Measurements from ENCODE around the gene JAKMIP2. TPM values are rescaled to one million over a fixed set of nuclear protein-coding genes. Genes with fewer than 3 reads are reported as not detected.

JAKMIP2 gene
- total and polyA plus RNA-seq, 9 donors: 2.0 to 4.6 (median 2.3) TPM

- Histone ChIP-seq H3K27ac (ENCODE audit: low read length) (no peak overlapping the region), H3K27me3 (ENCODE audit: control insufficient read depth, insufficient read depth, low read length) (no peaks in the 10 kb centered on the region), H3K9me3 (replicated peaks; ENCODE audit: control insufficient read depth, low read depth, low read length) (no peaks in the 10 kb centered on the region), H3K4me3 (ENCODE audit: low read length) (no peak overlapping the region), H3K36me3 (ENCODE audit: control insufficient read depth, insufficient read depth, low read length) (no peaks in the 10 kb centered on the region), H3K4me1 (ENCODE audit: control insufficient read depth, insufficient read depth, low read length) (peaks cover 2% of the 10 kb centered on the region)
- WGBS (ENCODE audit: insufficient coverage): 88% methylated on average over 1 of the region's 2 CpGs
- DNase-seq: no peak
Measured at GRCh38 chr5:147626464-147626863, 156.1 kb downstream of the JAKMIP2 start.

DNA sequence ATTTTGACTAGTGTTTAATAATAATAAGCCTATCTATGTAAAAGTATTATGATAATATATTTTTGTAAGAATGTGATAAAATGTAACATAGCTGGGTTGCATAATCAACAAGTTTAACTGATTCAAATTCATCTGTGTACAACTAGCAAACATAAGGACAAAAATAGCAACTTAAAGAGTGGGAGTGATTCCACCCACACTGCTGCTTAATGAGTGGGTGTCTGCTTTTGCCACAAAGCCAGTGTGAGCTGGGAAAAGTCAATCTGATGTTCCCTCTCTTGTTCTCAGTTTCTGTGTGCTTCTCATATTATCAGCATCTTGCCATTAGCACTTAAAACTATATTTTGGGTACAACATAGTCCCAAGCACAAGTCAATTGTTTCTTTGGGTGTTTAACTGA is 161.5 kb downstream of the JAKMIP2 start:
- H3K27me3 ChIP-seq (ENCODE audit: control insufficient read depth, insufficient read depth, low read length): no peaks in the 10 kb centered on the region
- H3K27ac ChIP-seq (ENCODE audit: low read length): no peak overlapping the region
- H3K4me1 ChIP-seq (ENCODE audit: control insufficient read depth, insufficient read depth, low read length): no peaks in the 10 kb centered on the region
- no peak overlapping the region for H3K4me3 ChIP-seq (ENCODE audit: low read length)
- no peak for DNase-seq
- H3K36me3 ChIP-seq (ENCODE audit: control insufficient read depth, insufficient read depth, low read length): no peaks in the 10 kb centered on the region
- H3K9me3 ChIP-seq (replicated peaks; ENCODE audit: control insufficient read depth, low read depth, low read length): no peaks in the 10 kb centered on the region

- H3K36me3 ChIP-seq (ENCODE audit: control insufficient read depth, insufficient read depth, low read length): no peaks in the 10 kb centered on the region
- no peak overlapping the region for H3K4me3 ChIP-seq (ENCODE audit: low read length)
- no peaks in the 10 kb centered on the region for H3K4me1 ChIP-seq (ENCODE audit: control insufficient read depth, insufficient read depth, low read length)
- WGBS (ENCODE audit: insufficient coverage): no CpG with 5 or more reads among the region's 2 CpGs
- no peak overlapping the region for H3K27ac ChIP-seq (ENCODE audit: low read length)
- H3K27me3 ChIP-seq (ENCODE audit: control insufficient read depth, insufficient read depth, low read length): no peaks in the 10 kb centered on the region
- no peaks in the 10 kb centered on the region for H3K9me3 ChIP-seq (replicated peaks; ENCODE audit: control insufficient read depth, low read depth, low read length)
- no peak for DNase-seq
Measured at GRCh38 chr5:147619281-147619878, 163.1 kb downstream of the JAKMIP2 start.

DNA sequence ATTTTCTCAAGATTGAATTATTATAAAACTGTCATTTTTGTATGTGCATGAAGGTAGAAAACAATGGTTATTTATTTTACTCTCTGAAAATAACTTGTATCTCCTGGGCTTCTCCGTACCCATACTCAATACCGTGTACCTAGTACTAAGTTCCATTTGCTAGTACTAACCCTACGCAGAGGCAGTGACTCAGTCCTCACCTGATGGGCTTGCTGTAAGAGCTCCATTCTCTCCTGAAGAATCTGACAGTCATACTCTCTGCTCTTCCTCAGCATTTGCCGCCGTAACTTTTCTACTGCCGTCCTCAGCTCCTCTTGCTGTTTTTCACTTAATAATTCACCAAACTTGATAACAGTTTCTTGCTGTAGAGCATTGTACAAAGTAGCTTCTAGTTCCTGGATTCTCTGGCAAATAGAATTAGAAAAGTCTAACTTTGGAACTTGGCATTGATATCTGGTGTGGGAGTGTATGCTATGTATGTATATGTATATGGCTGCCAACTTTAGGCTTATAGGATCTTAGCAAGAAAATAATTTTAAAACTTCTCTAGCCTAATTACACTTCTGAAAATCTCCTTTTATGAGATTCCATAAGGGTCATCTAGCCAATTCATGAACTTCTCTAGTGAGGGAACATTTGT is 164.7 kb downstream of the JAKMIP2 start:
- 95% methylated on average over 3 of the region's 6 CpGs for WGBS (ENCODE audit: insufficient coverage)
- H3K27me3 ChIP-seq (ENCODE audit: control insufficient read depth, insufficient read depth, low read length): no peaks in the 10 kb centered on the region
- H3K4me3 ChIP-seq (ENCODE audit: low read length): no peak overlapping the region
- no peaks in the 10 kb centered on the region for H3K4me1 ChIP-seq (ENCODE audit: control insufficient read depth, insufficient read depth, low read length)
- H3K27ac ChIP-seq (ENCODE audit: low read length): no peak overlapping the region
- H3K36me3 ChIP-seq (ENCODE audit: control insufficient read depth, insufficient read depth, low read length): no peaks in the 10 kb centered on the region
- DNase-seq: peak; percentile 24
- H3K9me3 ChIP-seq (replicated peaks; ENCODE audit: control insufficient read depth, low read depth, low read length): no peaks in the 10 kb centered on the region

- H3K9me3 ChIP-seq (replicated peaks; ENCODE audit: control insufficient read depth, low read depth, low read length): no peaks in the 10 kb centered on the region
- DNase-seq: no peak
- 83% methylated on average over 1 of the region's 4 CpGs for WGBS (ENCODE audit: insufficient coverage)
- no peak overlapping the region for H3K27ac ChIP-seq (ENCODE audit: low read length)
- H3K36me3 ChIP-seq (ENCODE audit: control insufficient read depth, insufficient read depth, low read length): no peaks in the 10 kb centered on the region
- no peaks in the 10 kb centered on the region for H3K27me3 ChIP-seq (ENCODE audit: control insufficient read depth, insufficient read depth, low read length)
- H3K4me3 ChIP-seq (ENCODE audit: low read length): no peak overlapping the region
- no peaks in the 10 kb centered on the region for H3K4me1 ChIP-seq (ENCODE audit: control insufficient read depth, insufficient read depth, low read length)
Measured at GRCh38 chr5:147617191-147617606, 165.3 kb downstream of the JAKMIP2 start.

DNA sequence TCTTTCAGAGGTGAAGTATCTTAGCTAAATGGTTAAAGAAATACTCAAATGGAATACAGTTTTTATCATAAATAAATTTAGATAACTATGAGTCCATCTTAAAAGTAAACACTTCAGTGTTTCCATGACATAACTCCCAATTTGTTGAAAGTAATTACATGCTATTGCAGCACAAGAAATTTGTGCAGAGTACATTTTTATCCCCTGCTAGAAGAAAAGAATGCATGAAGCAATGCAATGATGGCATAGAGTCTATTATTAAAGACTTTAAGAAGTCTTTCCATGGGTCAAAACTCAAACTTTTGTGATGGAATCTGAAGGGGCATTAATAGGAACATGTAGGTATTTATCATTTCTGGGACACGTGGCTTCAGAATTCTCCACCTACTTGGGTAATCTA is 166.1 kb downstream of the JAKMIP2 start:
- DNase-seq: no peak
- Histone ChIP-seq H3K27me3 (ENCODE audit: control insufficient read depth, insufficient read depth, low read length) (no peaks in the 10 kb centered on the region), H3K27ac (ENCODE audit: low read length) (no peak overlapping the region), H3K36me3 (ENCODE audit: control insufficient read depth, insufficient read depth, low read length) (no peaks in the 10 kb centered on the region), H3K4me1 (ENCODE audit: control insufficient read depth, insufficient read depth, low read length) (no peaks in the 10 kb centered on the region), H3K4me3 (ENCODE audit: low read length) (no peak overlapping the region), H3K9me3 (replicated peaks; ENCODE audit: control insufficient read depth, low read depth, low read length) (no peaks in the 10 kb centered on the region)
- no CpG with 5 or more reads among the region's 1 CpG for WGBS (ENCODE audit: insufficient coverage)

- H3K27ac ChIP-seq (ENCODE audit: low read length): no peak overlapping the region
- H3K4me3 ChIP-seq (ENCODE audit: low read length): no peak overlapping the region
- WGBS (ENCODE audit: insufficient coverage): no CpG with 5 or more reads among the region's 1 CpG
- H3K9me3 ChIP-seq (replicated peaks; ENCODE audit: control insufficient read depth, low read depth, low read length): no peaks in the 10 kb centered on the region
- H3K27me3 ChIP-seq (ENCODE audit: control insufficient read depth, insufficient read depth, low read length): no peaks in the 10 kb centered on the region
- no peaks in the 10 kb centered on the region for H3K36me3 ChIP-seq (ENCODE audit: control insufficient read depth, insufficient read depth, low read length)
- H3K4me1 ChIP-seq (ENCODE audit: control insufficient read depth, insufficient read depth, low read length): no peaks in the 10 kb centered on the region
- no peak for DNase-seq
Measured at GRCh38 chr5:147613359-147613758, 169.2 kb downstream of the JAKMIP2 start.

- H3K27ac ChIP-seq (ENCODE audit: low read length): no peak overlapping the region
- H3K4me3 ChIP-seq (ENCODE audit: low read length): no peak overlapping the region
- no peaks in the 10 kb centered on the region for H3K27me3 ChIP-seq (ENCODE audit: control insufficient read depth, insufficient read depth, low read length)
- 92% methylated on average over 3 of the region's 4 CpGs for WGBS (ENCODE audit: insufficient coverage)
- H3K9me3 ChIP-seq (replicated peaks; ENCODE audit: control insufficient read depth, low read depth, low read length): no peaks in the 10 kb centered on the region
- no peaks in the 10 kb centered on the region for H3K36me3 ChIP-seq (ENCODE audit: control insufficient read depth, insufficient read depth, low read length)
- no peaks in the 10 kb centered on the region for H3K4me1 ChIP-seq (ENCODE audit: control insufficient read depth, insufficient read depth, low read length)
- DNase-seq: no peak
Measured at GRCh38 chr5:147611483-147611882, 171.0 kb downstream of the JAKMIP2 start.

DNA sequence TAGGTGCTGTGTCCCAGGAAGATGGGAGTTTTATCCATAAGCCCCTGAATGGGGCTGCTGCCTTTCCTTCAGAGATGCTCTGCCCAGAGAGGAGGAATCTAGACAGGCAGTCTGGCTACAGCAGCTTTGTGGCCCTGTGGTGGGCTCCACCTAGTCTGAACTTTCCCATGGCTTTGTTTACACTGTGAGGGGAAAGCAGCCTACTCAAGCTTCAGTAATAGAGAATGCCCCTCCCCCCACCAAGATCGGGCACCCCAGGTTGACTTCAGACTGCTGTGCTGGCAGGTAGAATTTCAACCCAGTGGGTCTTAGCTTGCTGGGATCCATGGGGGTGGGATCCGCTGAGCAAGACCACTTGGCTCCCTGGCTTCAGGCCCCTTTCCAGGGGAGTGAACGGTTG is 171.7 kb downstream of the JAKMIP2 start:
- Histone ChIP-seq H3K4me3 (ENCODE audit: low read length) (no peak overlapping the region), H3K4me1 (ENCODE audit: control insufficient read depth, insufficient read depth, low read length) (no peaks in the 10 kb centered on the region), H3K27me3 (ENCODE audit: control insufficient read depth, insufficient read depth, low read length) (no peaks in the 10 kb centered on the region), H3K36me3 (ENCODE audit: control insufficient read depth, insufficient read depth, low read length) (no peaks in the 10 kb centered on the region), H3K27ac (ENCODE audit: low read length) (no peak overlapping the region), H3K9me3 (replicated peaks; ENCODE audit: control insufficient read depth, low read depth, low read length) (no peaks in the 10 kb centered on the region)
- 100% methylated on average over 2 of the region's 3 CpGs for WGBS (ENCODE audit: insufficient coverage)
- no peak for DNase-seq

- WGBS (ENCODE audit: insufficient coverage): no CpG with 5 or more reads among the region's 1 CpG
- DNase-seq: no peak
- Histone ChIP-seq H3K36me3 (ENCODE audit: control insufficient read depth, insufficient read depth, low read length) (no peaks in the 10 kb centered on the region), H3K27me3 (ENCODE audit: control insufficient read depth, insufficient read depth, low read length) (no peaks in the 10 kb centered on the region), H3K9me3 (replicated peaks; ENCODE audit: control insufficient read depth, low read depth, low read length) (no peaks in the 10 kb centered on the region), H3K4me3 (ENCODE audit: low read length) (no peak overlapping the region), H3K27ac (ENCODE audit: low read length) (no peak overlapping the region), H3K4me1 (ENCODE audit: control insufficient read depth, insufficient read depth, low read length) (no peaks in the 10 kb centered on the region)
Measured at GRCh38 chr5:147601652-147602051, 180.9 kb downstream of the JAKMIP2 start.

GRCh38 chr5:147591120-147591519 is 191.4 kb downstream of the JAKMIP2 start:
- no peak overlapping the region for H3K27ac ChIP-seq (ENCODE audit: low read length)
- H3K27me3 ChIP-seq (ENCODE audit: control insufficient read depth, insufficient read depth, low read length): no peaks in the 10 kb centered on the region
- no CpG with 5 or more reads among the region's 1 CpG for WGBS (ENCODE audit: insufficient coverage)
- DNase-seq: no peak
- H3K4me1 ChIP-seq (ENCODE audit: control insufficient read depth, insufficient read depth, low read length): no peaks in the 10 kb centered on the region
- no peaks in the 10 kb centered on the region for H3K36me3 ChIP-seq (ENCODE audit: control insufficient read depth, insufficient read depth, low read length)
- no peaks in the 10 kb centered on the region for H3K9me3 ChIP-seq (replicated peaks; ENCODE audit: control insufficient read depth, low read depth, low read length)
- H3K4me3 ChIP-seq (ENCODE audit: low read length): no peak overlapping the region
